Transverse colon (tissue), 3 donors: ENCODE measurements around the gene POMC.

Experiments
- CTCF ChIP-seq, 5 experiments: fragments of 200-600 bp in 3 of 5; fragments of 450-650 bp in 2 of 5; sonication (generic) in 3 of 5; IDR thresholded peaks; 1 replicate in 2 of 5; 2 replicates in 3 of 5; pipeline ENCODE4 v1.5.1; 2016 to 2017; ENCODE audit warnings: antibody characterized with exemption in 5 of 5, inconsistent platforms in 3 of 5, mild to moderate bottlenecking in 2 of 5, moderate library complexity in 1 of 5
- POLR2A ChIP-seq: fragments of 450-650 bp; IDR thresholded peaks from one replicate; pipeline ENCODE4 v1.6.1; 2016; ENCODE audit warnings: antibody characterized with exemption, mild to moderate bottlenecking, moderate library complexity

GRCh38 chr2:25125976-25126375, 42.4 kb downstream of the POMC start:
- TF ChIP-seq CTCF (IDR thresholded peaks at IDR 0.05) (no peak), POLR2A (no peak)
